HG02571 (cell line): ENCODE results near the gene DOLPP1.

Source experiments
- ATAC-seq: cut with Tn5 transposase; IDR thresholded peaks from one replicate; pipeline ENCODE4 v1.9.1; 2021; ENCODE audit warnings: mild to moderate bottlenecking, moderate library complexity; ENCODE audit not compliant: unreplicated experiment

Gene DOLPP1

DNA sequence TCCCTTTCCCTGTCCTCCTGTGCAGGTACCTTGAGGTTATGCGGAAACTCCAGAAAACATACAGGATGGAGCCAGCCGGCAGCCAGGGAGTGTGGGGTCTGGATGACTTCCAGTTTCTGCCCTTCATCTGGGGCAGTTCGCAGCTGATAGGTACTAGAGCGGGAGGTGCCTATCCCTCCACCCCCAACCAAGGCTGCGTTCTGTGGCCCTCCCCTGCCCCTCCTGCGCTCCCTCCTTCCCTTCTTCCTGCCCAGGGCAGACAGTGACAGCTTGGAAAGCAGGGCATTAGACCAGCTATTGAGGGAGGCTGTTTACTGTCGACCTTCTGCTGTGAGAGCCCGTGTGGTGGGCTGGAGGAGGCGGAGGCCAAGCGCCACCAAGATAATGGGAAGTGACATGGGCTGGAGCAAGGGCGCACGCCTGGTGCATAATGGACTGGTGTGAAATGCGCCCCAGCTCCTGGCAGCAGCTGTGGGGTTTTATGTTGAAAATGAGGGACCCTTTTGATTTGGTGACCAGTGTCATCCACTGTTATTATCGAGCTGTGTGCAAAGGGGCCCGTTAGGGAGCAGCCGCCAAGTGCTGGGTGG lies 55.6 kb downstream of the DOLPP1 start:
- no peak for ATAC-seq

DNA sequence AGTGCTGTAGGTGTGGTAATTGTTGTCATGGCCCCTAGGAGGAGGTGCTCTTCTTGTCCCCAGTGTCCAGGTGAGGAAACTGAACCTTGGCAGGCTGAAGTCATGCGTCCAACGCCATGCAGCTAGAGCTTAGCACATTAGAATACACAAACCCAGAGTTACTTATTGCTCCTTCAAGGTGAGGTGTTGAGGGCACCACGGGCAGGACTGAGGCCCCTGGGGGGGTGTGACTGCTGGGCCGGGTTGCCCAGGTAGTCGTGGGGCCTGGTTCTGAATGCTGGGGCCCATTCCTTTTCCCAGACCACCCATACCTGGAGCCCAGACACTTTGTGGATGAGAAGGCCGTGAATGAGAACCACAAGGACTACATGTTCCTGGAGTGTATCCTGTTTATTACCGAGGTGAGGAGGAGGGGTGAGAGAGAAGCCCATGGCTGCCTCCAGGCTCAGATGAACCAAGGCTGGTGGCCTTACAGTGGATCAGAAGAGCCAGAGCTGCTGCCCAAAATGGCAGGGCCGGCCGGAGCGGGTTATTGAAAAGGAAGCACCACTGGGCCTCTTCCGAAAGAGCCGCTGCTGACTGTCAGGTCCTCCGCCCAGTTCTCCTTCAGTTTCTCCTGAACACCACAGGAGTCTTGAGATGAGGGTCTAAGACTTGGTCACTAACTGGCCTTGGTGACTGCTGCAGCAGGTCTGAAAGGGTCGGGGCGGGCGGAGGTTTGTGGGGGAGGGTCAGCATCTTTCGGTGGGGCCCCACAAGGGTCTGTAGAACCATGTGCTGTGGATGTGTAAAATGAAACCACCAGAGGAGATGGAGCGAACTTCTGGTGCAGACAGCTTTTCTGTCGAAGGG lies 56.6 kb downstream of the DOLPP1 start:
- no peak for ATAC-seq

DNA sequence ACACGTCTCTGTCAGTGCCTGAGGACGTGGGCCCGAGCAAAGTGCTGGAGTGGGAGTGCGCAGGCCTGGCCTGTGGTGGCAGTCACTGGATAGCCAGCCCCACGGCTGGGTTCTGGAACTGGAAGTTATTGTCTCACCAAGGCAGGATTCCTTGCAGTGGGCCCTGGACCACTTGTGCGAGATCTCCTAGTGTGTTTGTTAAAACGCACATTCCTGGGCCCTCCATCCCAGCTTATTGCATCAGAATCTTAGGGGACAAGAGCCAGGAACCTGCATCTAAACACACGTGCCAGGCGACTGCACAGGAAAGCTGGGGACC lies 57.2 kb downstream of the DOLPP1 start:
- ATAC-seq: no peak

DNA sequence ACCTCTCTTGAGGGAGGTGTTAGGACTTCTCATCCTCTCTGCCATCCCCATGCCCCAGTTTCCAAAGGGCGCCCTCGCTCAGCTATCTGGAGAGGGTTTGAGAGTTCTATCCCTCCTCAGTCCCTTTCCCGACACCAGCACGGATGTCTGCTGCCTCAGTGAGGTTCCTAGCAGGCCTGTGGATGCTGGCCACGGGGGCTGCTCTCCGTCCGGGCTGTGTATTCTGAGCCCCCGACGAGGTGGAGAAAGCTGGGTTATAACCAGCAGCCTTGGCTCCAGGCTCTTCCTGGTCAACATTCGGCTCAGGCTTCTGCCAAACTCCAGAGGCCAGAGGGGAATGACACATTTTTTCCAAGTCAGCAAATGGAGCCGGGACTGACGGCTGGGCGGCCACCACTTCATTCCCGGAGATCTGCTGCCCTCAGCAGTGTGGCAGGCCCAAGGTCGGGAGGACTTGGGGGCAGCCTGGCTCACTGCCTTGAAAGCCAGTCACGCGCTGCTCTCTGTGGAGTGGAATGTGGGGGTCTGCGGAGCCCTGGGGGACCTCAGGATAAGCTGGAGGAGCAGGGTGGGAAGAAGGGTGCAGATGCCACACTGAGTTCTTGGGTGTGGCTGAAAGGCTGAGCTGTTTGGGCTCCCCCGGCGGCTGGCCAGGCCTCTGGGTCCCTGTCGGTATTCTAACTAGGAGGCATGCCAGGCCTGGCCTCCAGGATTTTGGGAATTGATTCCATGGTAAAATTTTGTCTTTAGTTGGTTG lies 57.7 kb downstream of the DOLPP1 start:
- ATAC-seq: no peak

DNA sequence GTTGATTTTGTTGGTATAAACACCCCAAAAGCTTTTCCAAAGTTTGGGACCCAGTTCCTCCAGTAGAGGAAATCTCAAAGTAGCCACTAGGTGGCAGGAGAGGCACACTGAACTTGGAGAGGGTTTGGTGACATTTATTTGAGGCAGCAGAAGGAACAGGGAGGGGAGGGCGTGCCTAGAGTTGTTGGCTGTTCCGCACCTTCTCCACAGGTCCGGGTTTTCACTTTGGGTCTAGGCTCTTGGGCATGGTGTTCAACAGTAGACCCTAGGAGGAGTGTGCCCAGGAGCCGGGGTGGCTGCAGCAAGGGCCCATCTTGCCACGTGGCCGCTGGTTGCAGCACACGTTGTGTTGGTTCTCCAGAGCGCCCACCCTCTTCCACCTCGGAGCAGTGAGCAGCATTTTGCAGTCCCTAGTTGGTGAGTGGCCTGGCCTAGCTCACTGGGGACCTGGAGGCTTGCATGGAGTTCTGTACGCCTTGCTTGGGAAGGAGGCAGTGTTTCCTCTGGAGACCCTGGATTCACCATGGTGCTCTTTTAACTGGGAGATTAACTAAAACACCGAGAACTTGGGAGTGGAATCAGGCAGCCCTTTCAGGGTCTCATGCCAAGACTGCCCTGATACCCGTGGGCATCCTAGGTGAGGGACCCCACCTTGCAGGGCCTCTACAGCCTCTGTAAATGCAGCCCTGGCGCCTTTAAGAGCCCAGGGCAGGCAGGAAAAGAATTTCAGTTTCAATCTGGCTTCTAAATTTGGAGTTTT lies 58.5 kb downstream of the DOLPP1 start:
- ATAC-seq: no peak

DNA sequence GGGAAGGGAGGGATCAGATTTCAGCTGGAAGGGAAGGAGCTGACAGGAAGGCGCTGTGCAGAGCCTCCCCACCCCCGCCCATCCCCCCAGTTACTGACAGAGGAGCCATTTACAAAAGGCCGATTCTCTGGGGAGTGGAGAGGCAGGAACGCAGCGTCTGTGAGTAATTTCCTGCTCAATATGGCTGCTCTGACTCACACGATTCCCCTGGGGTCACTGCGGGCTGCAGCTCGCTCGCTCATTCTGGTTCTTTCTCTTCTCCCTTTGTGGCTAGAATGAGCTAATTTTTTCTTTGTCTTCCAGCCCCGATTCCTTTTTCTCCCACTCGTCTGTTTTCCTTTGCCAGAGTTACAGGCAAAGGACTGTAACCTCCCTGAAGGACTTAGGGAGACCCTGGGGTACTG lies 59.1 kb downstream of the DOLPP1 start:
- no peak for ATAC-seq
